Ammon's horn (tissue), 1 donor: ENCODE measurements around the gene RTKN2.

ENCODE experiments used
- DNase-seq: peaks from one replicate; pipeline ENCODE4 v3.0.0-alpha.2; 2016; ENCODE audit warnings: low spot score

Gene RTKN2

DNA sequence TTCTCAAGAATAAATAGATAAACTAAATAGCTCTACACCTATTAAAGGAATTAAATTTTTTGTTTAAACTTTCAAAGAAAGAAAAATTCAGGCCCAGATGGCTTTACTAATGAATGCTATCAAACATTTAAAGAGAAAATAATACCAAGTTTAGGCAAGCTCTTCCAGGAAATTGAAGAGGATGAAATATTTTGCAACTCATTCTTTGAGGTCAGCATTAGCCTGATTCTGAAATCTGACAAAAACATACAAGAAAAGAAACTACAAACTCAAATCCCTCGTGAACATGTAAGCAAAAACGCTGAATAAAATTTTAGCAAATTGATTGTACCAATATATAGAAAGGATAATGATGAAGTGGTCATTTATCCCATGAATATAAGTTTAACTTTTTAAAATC lies 93.4 kb downstream of the RTKN2 start:
- DNase-seq: no peak

DNA sequence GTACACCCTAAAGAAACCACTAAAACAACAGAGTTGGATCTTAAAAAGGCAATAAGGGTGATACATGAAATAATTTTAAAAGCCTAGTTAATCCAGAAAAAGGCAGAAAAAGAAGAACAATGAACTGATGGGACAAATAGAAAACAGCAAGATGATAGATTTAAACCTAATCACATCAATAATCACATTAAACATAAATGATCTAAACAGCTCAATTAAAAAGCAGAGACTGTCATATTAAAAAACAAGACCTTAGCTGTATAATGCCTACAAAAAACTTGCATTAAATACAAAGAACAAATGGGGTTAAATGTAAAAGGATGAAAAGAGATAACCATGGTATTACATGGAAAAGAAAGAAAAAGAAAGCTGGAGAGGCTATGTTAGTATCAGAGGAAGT lies 96.2 kb downstream of the RTKN2 start:
- DNase-seq: no peak

DNA sequence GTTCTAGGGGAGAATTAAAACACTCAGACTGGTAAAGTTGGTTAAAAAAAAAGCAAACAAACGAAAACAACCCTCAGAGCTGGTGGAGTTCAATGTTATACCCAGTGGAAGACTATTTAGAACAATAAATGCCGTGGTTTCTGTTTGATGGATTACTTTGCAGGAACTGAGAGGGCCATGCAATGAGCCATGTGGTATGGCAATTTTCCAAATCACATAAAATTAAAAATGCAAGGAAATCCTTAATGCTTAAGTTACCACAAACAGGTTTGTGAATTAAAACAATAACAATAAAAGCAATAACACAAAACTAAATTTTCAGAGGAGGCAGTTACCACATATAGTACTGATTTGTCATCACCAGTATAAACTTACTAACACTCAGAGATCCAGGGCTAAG lies 96.9 kb downstream of the RTKN2 start:
- DNase-seq: no peak

DNA sequence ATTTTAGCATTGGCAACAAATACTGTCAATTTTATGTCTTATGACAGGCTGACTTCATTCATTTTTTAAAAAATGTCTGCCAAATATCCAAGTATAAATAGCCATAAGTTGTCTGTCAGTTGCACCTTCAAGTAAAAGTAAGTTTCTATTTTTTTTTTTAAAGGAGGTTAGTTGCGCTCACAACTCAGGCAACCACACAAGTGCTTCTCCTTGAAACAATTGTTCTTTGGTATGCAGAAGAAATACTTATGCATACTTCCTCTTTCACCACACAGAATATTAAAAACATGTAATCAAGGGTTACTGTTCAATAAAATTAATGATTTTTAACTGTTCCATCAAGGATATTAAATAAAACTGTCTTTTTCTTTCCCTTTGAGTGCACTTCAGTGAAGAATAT lies 97.9 kb downstream of the RTKN2 start:
- DNase-seq: no peak

DNA sequence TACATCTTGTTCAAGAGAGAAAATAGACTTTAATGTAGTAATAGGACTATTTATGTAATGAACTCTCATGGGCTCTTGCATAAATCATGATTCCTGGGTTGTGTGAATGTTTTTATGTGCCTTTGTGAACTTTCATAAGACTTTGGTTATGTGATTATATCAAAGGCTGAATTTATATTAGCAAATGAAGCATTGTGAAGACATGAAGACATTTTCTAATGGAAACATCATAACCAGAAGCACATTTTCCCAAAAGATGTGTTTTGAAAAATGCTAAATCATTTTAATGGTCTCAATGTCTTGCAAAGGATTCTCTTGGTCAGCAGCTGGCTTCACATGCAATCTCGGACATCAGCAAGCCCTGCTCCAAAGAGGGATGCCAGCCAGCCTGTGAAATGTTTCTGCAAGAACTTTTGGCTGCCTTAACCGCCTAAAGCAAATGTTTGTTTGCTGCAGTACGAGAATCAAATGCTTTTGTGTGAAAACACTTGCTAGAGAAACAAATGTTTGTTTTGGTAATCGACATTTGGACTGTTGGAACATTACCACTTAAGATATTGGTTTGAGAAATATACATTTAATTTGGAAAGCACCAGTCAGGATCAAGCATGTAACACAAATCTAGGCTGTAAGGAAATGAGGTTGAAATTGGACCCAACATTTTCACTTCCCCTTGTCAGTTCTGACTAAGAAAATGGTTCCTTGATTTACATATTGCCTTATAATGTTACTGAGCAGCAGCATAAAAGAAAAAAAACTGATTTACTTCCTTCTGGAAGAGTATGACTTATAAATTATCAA lies 102.1 kb downstream of the RTKN2 start:
- DNase-seq: peak; percentile 40

DNA sequence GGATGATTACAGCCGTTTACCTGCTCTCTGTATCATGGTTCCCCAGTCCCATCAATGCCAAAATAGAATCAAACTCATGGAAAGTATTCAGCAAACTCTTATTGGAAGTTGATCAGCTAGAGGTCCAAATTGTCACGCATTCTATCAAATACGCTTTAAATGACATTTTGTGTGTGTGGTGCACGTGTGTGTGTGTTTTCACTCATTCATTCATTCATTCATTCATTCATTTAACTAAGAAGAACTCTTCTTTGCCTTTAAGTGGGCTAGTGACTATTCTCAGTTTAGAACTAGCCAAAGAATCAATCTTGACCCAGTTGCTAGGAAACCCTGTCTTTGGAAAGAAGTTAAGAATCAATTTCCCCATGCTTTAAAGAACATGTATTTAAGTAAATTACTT lies 102.8 kb downstream of the RTKN2 start:
- DNase-seq: no peak

DNA sequence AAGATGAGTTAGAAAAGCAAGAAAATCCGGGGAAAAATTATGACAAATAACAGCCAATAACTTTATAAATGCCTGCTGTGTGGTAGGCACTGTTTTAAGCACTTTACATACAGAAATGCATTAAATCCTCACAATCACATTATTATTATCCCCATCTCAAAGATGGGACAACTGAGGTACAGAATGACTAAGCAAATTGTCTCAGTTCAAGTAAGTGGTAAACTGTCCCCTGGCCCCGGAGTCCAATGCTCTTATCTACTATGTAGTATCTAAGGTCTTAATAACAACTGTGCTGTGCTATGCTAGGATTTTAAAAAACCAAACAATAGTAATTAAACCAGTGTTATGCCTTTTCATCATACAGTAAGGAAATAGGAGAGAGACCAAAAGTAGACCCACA lies 105.6 kb downstream of the RTKN2 start:
- DNase-seq: no peak

DNA sequence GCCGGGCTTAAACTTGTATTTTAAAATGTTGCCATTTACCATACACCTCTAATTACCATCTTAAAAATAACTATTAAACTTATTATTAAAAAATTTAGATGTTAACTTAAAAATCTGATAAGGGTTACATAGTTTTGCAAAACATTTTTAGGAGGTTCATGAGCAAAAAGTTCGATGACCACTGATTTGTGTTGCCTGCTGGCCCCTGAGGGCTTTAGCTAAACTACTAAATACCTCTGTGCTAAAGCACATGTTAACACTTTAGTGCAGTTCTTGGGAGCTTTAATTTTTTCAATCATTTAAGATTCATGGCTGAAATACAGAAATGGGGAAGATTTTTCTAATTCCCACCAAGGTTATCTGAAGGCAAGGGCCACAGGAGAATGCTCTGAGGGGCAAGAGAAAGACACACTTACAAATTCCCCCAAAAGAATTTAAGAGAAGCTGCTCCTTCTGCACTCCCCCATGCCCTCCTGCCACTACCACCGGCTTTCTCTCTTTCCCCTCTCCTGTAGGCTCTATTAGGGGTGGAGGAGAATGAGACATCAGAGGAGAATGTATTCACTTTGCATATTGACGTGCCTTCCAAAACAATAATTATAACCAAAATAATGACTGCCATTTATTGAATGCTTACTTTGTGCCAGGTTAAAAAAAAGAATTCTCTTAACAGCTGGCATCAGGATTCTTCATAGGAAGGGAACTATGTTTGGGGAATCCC lies 106.2 kb downstream of the RTKN2 start:
- no peak for DNase-seq

DNA sequence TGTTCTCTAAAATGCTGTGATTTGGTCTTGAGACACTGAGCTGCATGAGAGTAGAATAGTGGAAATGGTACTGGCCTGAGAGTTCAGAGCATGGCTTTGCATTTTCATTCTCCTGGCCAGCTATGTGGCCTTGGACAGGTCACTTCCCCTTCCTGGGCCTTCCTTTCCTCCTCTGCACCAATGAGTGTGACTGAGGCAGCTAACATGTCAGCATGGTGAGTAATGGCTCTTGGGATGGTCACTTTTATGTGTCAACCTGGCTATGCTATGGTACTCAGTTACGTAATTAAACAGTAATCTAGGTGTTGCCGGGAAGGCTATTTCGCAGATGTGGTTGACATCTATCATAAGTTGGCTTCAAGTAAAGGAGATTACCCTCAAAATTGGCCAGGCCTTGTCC lies 109.3 kb downstream of the RTKN2 start:
- DNase-seq: no peak

DNA sequence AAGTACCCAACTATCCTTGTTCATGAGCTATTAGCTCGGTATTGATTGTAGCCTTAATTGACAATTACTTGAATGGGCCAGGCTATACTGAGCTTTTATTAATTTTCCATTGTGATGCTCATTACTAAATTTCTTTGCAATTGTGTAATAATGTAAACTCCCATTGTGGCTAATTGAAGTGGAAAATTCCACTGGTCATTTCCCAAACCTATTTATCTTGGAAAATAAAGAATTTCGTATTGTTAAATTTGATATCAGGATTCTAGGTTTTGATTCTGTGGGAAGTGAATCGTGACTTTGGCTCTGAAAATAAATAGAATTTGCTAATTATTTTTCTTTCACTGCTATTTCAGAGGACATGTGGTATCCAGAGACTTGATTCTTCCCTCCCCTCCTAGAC lies 111.0 kb downstream of the RTKN2 start:
- DNase-seq: no peak

DNA sequence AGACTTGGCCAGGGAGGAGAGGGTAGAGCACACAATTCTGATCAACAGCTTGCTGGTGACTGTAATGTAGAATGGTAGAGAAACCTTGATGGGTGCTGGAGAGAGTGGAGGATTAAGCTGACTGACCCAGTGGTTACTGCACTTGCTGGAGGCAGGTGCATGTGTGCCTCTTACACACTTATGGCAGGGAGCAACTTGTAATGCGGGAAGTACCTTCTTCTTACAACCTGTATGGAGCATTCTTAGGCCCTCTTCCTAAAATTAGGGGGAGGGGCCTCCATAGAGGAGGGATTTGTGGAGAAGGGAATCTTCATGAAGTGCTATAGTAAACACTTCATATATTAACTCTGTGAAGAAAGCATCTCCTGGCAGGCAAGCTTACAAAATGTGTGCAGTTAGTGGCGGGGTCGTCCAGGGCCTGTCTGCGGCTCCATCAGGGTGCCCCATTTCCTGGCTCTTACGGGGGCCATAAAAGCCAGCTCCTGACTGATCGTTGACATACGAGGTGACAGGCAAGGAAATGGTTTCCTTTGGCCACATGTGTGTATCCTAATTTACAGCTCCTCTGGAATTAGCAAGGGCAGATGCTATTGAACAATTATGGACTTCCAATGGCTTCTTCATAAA lies 113.5 kb downstream of the RTKN2 start:
- DNase-seq: no peak

DNA sequence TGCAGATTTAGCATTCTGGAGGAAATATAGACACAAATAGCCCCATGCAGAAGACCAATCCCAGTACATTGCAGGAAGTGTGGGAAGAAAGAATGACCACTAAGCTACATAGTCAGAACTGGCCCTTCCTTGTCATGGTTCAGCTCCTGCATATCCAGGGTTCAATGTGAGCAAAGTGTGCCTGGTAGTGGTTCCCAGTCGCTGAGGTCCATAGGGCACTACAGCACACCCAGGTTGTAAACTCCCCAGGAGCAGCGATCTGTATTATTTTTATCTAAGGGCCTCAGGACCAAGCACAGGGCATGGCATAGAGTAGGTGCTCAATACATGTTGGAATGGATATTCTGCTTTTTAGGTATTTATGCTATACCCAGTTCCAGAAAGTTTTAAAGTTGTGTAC lies 114.4 kb downstream of the RTKN2 start:
- no peak for DNase-seq

DNA sequence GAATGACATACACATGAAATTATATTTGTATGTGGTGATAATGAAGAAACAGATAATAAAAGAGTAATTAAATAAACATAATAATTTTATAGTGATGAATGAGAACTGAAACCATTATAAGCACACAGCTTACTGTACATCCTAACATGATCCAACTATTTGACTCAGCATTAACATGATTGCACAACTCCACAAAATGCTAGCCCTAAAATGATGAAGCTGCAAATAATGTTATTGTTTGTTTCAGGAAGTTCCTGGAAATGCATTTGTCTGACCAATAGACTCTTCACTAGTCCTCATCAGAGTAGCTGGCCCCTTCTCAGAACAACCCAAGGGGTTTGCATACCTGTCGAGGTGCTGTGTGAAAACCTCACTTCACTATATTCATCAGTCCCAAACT lies 115.5 kb downstream of the RTKN2 start:
- no peak for DNase-seq

DNA sequence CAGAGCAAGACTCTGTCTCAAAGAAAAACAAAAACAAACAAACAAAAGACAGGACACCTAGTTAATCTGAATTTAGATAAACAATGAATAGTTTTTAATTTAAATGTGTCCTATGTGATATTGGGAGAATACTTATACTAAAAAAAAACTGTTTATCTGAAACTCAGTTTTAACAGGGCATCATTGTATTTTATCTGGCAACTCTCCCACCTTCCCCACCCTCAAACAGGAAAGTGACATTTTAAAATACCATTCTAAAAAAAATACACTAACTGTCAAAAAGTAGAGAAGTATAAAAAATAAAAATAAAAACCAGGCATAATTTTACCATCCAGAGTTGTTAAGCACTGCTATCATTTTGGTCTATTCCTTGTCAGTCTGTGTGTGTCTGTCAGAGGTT lies 119.0 kb downstream of the RTKN2 start:
- DNase-seq: no peak

DNA sequence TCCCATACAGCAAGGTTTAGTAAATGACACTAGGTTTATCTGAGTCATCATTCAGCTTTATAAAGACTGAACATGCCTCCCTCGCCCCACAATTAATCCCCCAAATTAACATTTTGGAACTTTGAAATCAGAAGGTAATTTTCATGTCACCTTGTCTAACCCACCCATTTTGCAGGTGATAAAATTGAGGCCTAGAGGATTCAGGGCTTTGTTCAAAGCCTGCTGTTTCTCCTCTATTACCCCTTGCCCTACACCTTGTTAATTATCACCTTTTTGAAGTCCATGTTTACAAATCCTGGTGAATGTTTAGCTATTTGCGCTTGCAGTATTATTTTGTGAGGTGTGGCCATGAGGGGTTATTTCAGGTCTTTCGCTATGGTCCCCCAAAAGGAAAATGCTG lies 120.5 kb downstream of the RTKN2 start:
- DNase-seq: no peak

DNA sequence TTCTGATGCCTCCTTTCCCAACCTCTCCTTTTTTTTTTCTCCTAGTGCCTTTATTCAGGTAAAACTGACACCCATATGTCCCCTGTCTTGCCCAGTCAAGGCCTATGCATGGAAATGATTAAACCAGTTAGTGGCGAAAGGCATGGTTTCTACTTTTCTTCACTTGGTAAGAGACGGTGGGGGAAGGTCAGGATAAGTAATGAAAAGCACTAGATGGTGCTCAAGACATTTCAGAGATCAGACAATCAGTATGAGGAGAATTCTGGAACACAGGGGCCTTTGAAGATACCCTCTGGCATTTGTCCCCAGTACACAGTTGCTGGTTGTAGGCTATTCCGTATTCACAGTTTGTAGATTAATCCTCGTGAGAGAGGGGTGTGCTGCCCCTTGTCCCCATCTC lies 121.2 kb downstream of the RTKN2 start:
- no peak for DNase-seq

DNA sequence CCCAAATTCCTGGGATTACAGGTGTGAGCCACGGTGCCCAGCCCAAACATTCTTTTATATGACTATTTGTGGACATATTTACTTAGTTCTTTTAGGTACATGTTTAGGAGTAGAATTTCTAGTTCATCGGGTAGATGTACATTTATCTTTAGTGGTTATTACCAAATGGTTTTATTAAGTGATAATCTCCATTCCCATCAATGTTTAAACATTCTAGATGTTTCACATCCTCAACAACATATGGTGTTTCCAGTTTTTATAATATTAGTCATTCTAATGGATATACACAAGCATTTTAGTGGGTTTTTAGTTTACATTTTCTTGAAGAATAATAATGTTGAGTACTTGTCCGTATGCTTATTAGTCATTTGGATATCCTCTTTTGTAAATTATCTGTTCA lies 131.7 kb downstream of the RTKN2 start:
- no peak for DNase-seq

DNA sequence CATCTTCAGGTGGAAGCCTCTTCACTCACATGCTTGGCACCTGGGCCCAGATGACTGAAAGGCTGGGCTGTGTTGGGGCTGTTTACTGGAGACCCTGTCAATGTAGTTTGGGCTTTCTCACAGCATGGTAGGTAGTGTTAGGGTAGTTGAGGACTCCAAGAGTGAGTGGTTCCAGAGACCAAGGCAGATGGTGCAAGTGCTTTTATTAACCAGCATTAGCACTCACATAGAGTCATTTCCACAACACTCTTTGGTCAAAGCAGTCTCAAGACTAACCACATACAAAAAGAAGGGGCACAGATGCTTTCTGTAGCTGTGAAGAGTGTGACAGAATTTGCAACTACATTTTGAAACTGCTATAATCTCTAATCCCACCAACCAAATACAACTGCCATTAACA lies 135.0 kb downstream of the RTKN2 start:
- DNase-seq: no peak
